ENCODE measurements around the gene CSPG4. TPM values are rescaled to one million over a fixed set of nuclear protein-coding genes. Genes with fewer than 3 reads are reported as not detected.

CSPG4 gene
- polyA plus RNA-seq, 1 donor (not counting 4 experiments of a cell fraction or from before 2014, with no cell fraction given), result 0.67 TPM

GRCh38 chr15:75696854-75697259, 15.8 kb downstream of the CSPG4 start:
- Histone ChIP-seq H3K27me3 (ENCODE audit: control insufficient read depth, extremely low read depth, insufficient read depth, low read length) (no peaks in the 10 kb centered on the region), H3K79me2 (ENCODE audit: control insufficient read depth, insufficient read depth, low read length) (no peaks in the 10 kb centered on the region), H3K27ac (ENCODE audit: control insufficient read depth, insufficient read depth, low read length) (peak overlapping the region; percentile 88), H3K4me3 (ENCODE audit: control insufficient read depth in 2 of 3, extremely low read depth in 1 of 3, insufficient read depth in 2 of 3, low read depth in 1 of 3, low read length in 3 of 3) (no peak overlapping the region), H4K20me1 (ENCODE audit: control insufficient read depth, extremely low read depth, insufficient read depth, low read length) (no peaks in the 10 kb centered on the region), H3K36me3 (ENCODE audit: control insufficient read depth in 2 of 2, extremely low read depth in 1 of 2, insufficient read depth in 2 of 2, low read length in 2 of 2) (no peaks in the 10 kb centered on the region), H3K4me2 (ENCODE audit: control insufficient read depth, extremely low read depth, insufficient read depth, low read depth, low read length) (peak overlapping the region; percentile 67), H2AFZ (ENCODE audit: control insufficient read depth, low read length) (no peak overlapping the region), H3K9me3 (ENCODE audit: control insufficient read depth, low read depth, low read length) (no peaks in the 10 kb centered on the region), H3K4me1 (ENCODE audit: control insufficient read depth, extremely low read depth, insufficient read depth, low read length) (peaks cover 69% of the 10 kb centered on the region), H3K9ac (ENCODE audit: control insufficient read depth, extremely low read depth, insufficient read depth, low read length) (peak overlapping the region; percentile 66), H3K9me1 (ENCODE audit: control insufficient read depth, extremely low read depth, insufficient read depth, low read length) (no peaks in the 10 kb centered on the region)
- no peak for DNase-seq (ENCODE audit: low read depth, low spot score)
- TF ChIP-seq EZH2 (IDR thresholded peaks at IDR 0.05; ENCODE audit: low read length), result no peak
- no peak for TF ChIP-seq CTCF (optimal IDR thresholded peaks at IDR 0.05 in 1 of 3, IDR thresholded peaks at IDR 0.05 in 1 of 3, conservative IDR thresholded peaks at IDR 0.05 in 1 of 3; ENCODE audit: extremely low read depth in 1 of 3, insufficient read depth in 2 of 3, low read length in 3 of 3)
- FAIRE-seq, result no peak
- dilution Hi-C loops (cut with MboI; ENCODE audit: extremely low pct_ligation_motif_present, low sequenced_read_pairs), result no loop called here

- H3K9ac ChIP-seq (ENCODE audit: control insufficient read depth, extremely low read depth, insufficient read depth, low read length), result peak overlapping the region; percentile 66
- peak overlapping the region; percentile 88 for H3K27ac ChIP-seq (ENCODE audit: control insufficient read depth, insufficient read depth, low read length)
- H3K4me2 ChIP-seq (ENCODE audit: control insufficient read depth, extremely low read depth, insufficient read depth, low read depth, low read length), result peak overlapping the region; percentile 67
- H4K20me1 ChIP-seq (ENCODE audit: control insufficient read depth, extremely low read depth, insufficient read depth, low read length), result no peaks in the 10 kb centered on the region
- H3K4me3 ChIP-seq (ENCODE audit: control insufficient read depth in 2 of 3, extremely low read depth in 1 of 3, insufficient read depth in 2 of 3, low read depth in 1 of 3, low read length in 3 of 3), result peak overlapping the region in 1 of 3 experiments; percentile 20
- no peak for TF ChIP-seq CTCF (optimal IDR thresholded peaks at IDR 0.05 in 1 of 3, IDR thresholded peaks at IDR 0.05 in 1 of 3, conservative IDR thresholded peaks at IDR 0.05 in 1 of 3; ENCODE audit: extremely low read depth in 1 of 3, insufficient read depth in 2 of 3, low read length in 3 of 3)
- no peak for TF ChIP-seq EZH2 (IDR thresholded peaks at IDR 0.05; ENCODE audit: low read length)
- no peaks in the 10 kb centered on the region for H3K36me3 ChIP-seq (ENCODE audit: control insufficient read depth in 2 of 2, extremely low read depth in 1 of 2, insufficient read depth in 2 of 2, low read length in 2 of 2)
- no peaks in the 10 kb centered on the region for H3K27me3 ChIP-seq (ENCODE audit: control insufficient read depth, extremely low read depth, insufficient read depth, low read length)
- dilution Hi-C loops (cut with MboI; ENCODE audit: extremely low pct_ligation_motif_present, low sequenced_read_pairs), result no loop called here
- no peak for FAIRE-seq
- H3K79me2 ChIP-seq (ENCODE audit: control insufficient read depth, insufficient read depth, low read length), result no peaks in the 10 kb centered on the region
- H3K4me1 ChIP-seq (ENCODE audit: control insufficient read depth, extremely low read depth, insufficient read depth, low read length), result peaks cover 69% of the 10 kb centered on the region
- H2AFZ ChIP-seq (ENCODE audit: control insufficient read depth, low read length), result peak overlapping the region; percentile 30
- no peak for DNase-seq (ENCODE audit: low read depth, low spot score)
- H3K9me1 ChIP-seq (ENCODE audit: control insufficient read depth, extremely low read depth, insufficient read depth, low read length), result no peaks in the 10 kb centered on the region
- H3K9me3 ChIP-seq (ENCODE audit: control insufficient read depth, low read depth, low read length), result no peaks in the 10 kb centered on the region
Observed at GRCh38 chr15:75696311-75696720, 16.3 kb downstream of the CSPG4 start.
